Uterus (tissue), 2 donors: Measurements from ENCODE around the gene CYP27C1.

ENCODE experiments used
- CTCF ChIP-seq, 4 experiments: fragments of 200-600 bp in 2 of 4; fragments of 450-650 bp in 2 of 4; sonication (generic) in 2 of 4; IDR thresholded peaks; one replicate each; pipeline ENCODE4 v1.5.1; 2016 to 2019; ENCODE audit warnings: antibody characterized with exemption in 4 of 4, mild to moderate bottlenecking in 2 of 4, moderate library complexity in 1 of 4
- POLR2A ChIP-seq, 2 donors: fragments of 450-650 bp; IDR thresholded peaks; one replicate each; pipeline ENCODE4 v1.6.1; 2016; ENCODE audit warnings: antibody characterized with exemption in 2 of 2, mild to moderate bottlenecking in 1 of 2, moderate library complexity in 1 of 2

GRCh38 chr2:127177617-127178263, 42.4 kb downstream of the CYP27C1 start:
- TF ChIP-seq CTCF (IDR thresholded peaks at IDR 0.05) = no peak
- TF ChIP-seq POLR2A (IDR thresholded peaks at IDR 0.05) = no peak
